Naive thymus-derived CD4-positive, alpha-beta T cell (primary cell): ENCODE measurements around the gene TBX15. TPM values are rescaled to one million over a fixed set of nuclear protein-coding genes. Genes with fewer than 3 reads are reported as not detected.
A peak's percentile ranks its signal among the peaks of the same experiment; 100 is the strongest.

Experiments used
- ATAC-seq: fragments of 150-1000 bp; cut with Tn5 transposase; 2 replicates; pipeline ENCODE4 v1.10.0; 2021; ENCODE audit warnings: mild to moderate bottlenecking, moderate library complexity
- CTCF ChIA-PET: fragments of 350-600 bp; sonication (Branson Sonifier 250); formaldehyde crosslinking; loops from one replicate; lab custom pipeline; 2021; ENCODE audit warnings: antibody characterized with exemption; lab: Charles Lee
- POLR2A ChIA-PET: fragments of 350-600 bp; sonication (Branson Sonifier 250); formaldehyde crosslinking; loops from one replicate; lab custom pipeline; 2021; ENCODE audit warnings: antibody characterized with exemption, inconsistent platforms; lab: Charles Lee
- DNase-seq, 9 donors: peaks; one replicate each; pipeline versions ENCODE4 v3.0.0 to v3.0.0-alpha.2; 2020 to 2022; ENCODE audit warnings: mixed read lengths in 1 of 9
- H3K27ac ChIP-seq: one replicate; pipeline ENCODE4 v1.7.0; 2013; ENCODE audit warnings: mild to moderate bottlenecking, low read depth, low read length, moderate library complexity
- H3K27me3 ChIP-seq, 2 donors: one replicate each; pipeline ENCODE4 v1.7.0; 2013; ENCODE audit warnings: low read length in 2 of 2, mild to moderate bottlenecking in 2 of 2, moderate library complexity in 2 of 2; ENCODE audit not compliant: control insufficient read depth in 2 of 2, insufficient read depth in 2 of 2
- H3K36me3 ChIP-seq, 3 experiments: 1 replicate in 2 of 3; 2 replicates in 1 of 3; pipeline ENCODE4 v1.7.0; 2013; ENCODE audit warnings: low read length in 3 of 3, mild to moderate bottlenecking in 3 of 3, moderate library complexity in 1 of 3; ENCODE audit not compliant: insufficient read depth in 3 of 3, control insufficient read depth in 2 of 3
- H3K4me1 ChIP-seq, 2 donors: one replicate each; pipeline ENCODE4 v1.7.0; 2013; ENCODE audit warnings: low read length in 2 of 2, mild to moderate bottlenecking in 2 of 2, moderate library complexity in 1 of 2; ENCODE audit not compliant: control insufficient read depth in 2 of 2, insufficient read depth in 2 of 2
- H3K4me3 ChIP-seq: 2 replicates; pipeline ENCODE4 v1.7.0; 2013; ENCODE audit warnings: mild to moderate bottlenecking, low read length
- H3K9me3 ChIP-seq, 3 experiments: 1 replicate in 2 of 3; 2 replicates in 1 of 3; pipeline ENCODE4 v1.7.0; 2013; ENCODE audit warnings: low read length in 3 of 3; ENCODE audit not compliant: control insufficient read depth in 2 of 3
- H3K27ac Mint-ChIP-seq, 9 donors: one replicate each; pipeline ENCODE4 v1.8.0; 2020 to 2022; ENCODE audit warnings: mixed read lengths in 9 of 9, mild to moderate bottlenecking in 8 of 9, moderate library complexity in 5 of 9, inconsistent platforms in 2 of 9
- H3K27me3 Mint-ChIP-seq, 5 donors: one replicate each; pipeline ENCODE4 v1.8.0; 2021 to 2022; ENCODE audit warnings: mixed read lengths in 5 of 5, mild to moderate bottlenecking in 1 of 5
- H3K36me3 Mint-ChIP-seq, 5 donors: one replicate each; pipeline ENCODE4 v1.8.0; 2020 to 2022; ENCODE audit warnings: mixed read lengths in 5 of 5, mild to moderate bottlenecking in 3 of 5, inconsistent platforms in 1 of 5
- H3K4me1 Mint-ChIP-seq, 7 donors: one replicate each; pipeline ENCODE4 v1.8.0; 2020 to 2022; ENCODE audit warnings: mixed read lengths in 7 of 7, mild to moderate bottlenecking in 3 of 7, inconsistent platforms in 1 of 7
- H3K4me3 Mint-ChIP-seq, 10 donors: one replicate each; pipeline ENCODE4 v1.8.0; 2020 to 2022; ENCODE audit warnings: mild to moderate bottlenecking in 10 of 10, mixed read lengths in 10 of 10, moderate library complexity in 6 of 10, inconsistent platforms in 2 of 10
- H3K9me3 Mint-ChIP-seq, 11 donors: one replicate each; pipeline ENCODE4 v1.8.0; 2020 to 2022; ENCODE audit warnings: mixed read lengths in 11 of 11, mild to moderate bottlenecking in 4 of 11, inconsistent platforms in 1 of 11, moderate library complexity in 1 of 11
- intact Hi-C, 2 donors: fragments of 100-400 bp; cut with micrococcal nuclease; formaldehyde crosslinking; loops; one replicate each; pipeline ENCODE4 v1.15.1; 2023
- polyA plus RNA-seq, 2 donors: library from polyadenylated mRNA; unstranded; fragments of 300-500 nt; fragmentation: Illumina TruSeq; gene quantifications; one replicate each; pipeline ENCODE4 v1.2.3, GENCODE V29; 2021
- total RNA-seq, 6 experiments: library from RNA in 5 of 6; stranded (reverse) in 5 of 6; gene quantifications; 1 replicate in 5 of 6; 2 replicates in 1 of 6; pipeline ENCODE4 v1.2.3 and lab custom pipeline; 2021 to 2026

TBX15 gene
- total and polyA plus RNA-seq, 7 experiments from 2014 or later: not detected

GRCh38 chr1:119003413-119004128 is 15.4 kb upstream of the TBX15 start:
- Histone ChIP-seq H3K36me3 (no peaks in the 10 kb centered on the region), H3K4me1 (no peaks in the 10 kb centered on the region), H3K9me3 (no peaks in the 10 kb centered on the region), H3K27me3 (peaks cover 7 to 12% of the 10 kb centered on the region in 2 donors), H3K27ac (no peak overlapping the region), H3K4me3 (no peak overlapping the region)
- no peak for ATAC-seq
- H3K4me3 Mint-ChIP-seq: no peak overlapping the region
- intact Hi-C loops: no loop called here
- no peak overlapping the region for H3K27ac Mint-ChIP-seq
- ChIA-PET POLR2A (no interaction called here), CTCF (no interaction called here)
- H3K27me3 Mint-ChIP-seq: peaks cover 70 to 93% (median 77%) of the 10 kb centered on the region in 5 donors
- peaks cover 0 to 16% (median 5%) of the 10 kb centered on the region in 5 donors for H3K36me3 Mint-ChIP-seq
- no peak for DNase-seq
- H3K4me1 Mint-ChIP-seq: peaks cover 5 to 24% (median 16%) of the 10 kb centered on the region in 7 donors
- peaks cover 3 to 50% (median 21%) of the 10 kb centered on the region in 11 donors for H3K9me3 Mint-ChIP-seq

GRCh38 chr1:119002028-119002686 is 14.0 kb upstream of the TBX15 start:
- intact Hi-C loops: no loop called here
- peaks cover 7 to 12% of the 10 kb centered on the region in 2 donors for H3K27me3 ChIP-seq

GRCh38 chr1:119001181-119002027 is 13.3 kb upstream of the TBX15 start:
- no peaks in the 10 kb centered on the region for H3K9me3 ChIP-seq
- DNase-seq: no peak
- H3K27me3 ChIP-seq: peaks cover 7 to 9% of the 10 kb centered on the region in 2 donors
- no peak overlapping the region for H3K4me3 ChIP-seq
- Mint-ChIP-seq H3K4me1 (peaks cover 0 to 19% (median 13%) of the 10 kb centered on the region in 7 donors), H3K9me3 (peaks cover 4 to 54% (median 21%) of the 10 kb centered on the region in 11 donors), H3K4me3 (peak overlapping the region in 1 of 10 donors; percentile 40), H3K36me3 (peaks cover 0 to 15% (median 5%) of the 10 kb centered on the region in 5 donors), H3K27ac (no peak overlapping the region), H3K27me3 (peaks cover 79 to 91% (median 84%) of the 10 kb centered on the region in 5 donors)
- ATAC-seq: no peak
- no peaks in the 10 kb centered on the region for H3K36me3 ChIP-seq
- POLR2A ChIA-PET: no interaction called here
- H3K27ac ChIP-seq: no peak overlapping the region
- H3K4me1 ChIP-seq: no peaks in the 10 kb centered on the region
- intact Hi-C loops: no loop called here
- CTCF ChIA-PET: no interaction called here

More at GRCh38 chr1:119002028-119002686, 14.0 kb upstream of the TBX15 start:
- DNase-seq (no peak), ATAC-seq (peak; percentile 44)
- CTCF ChIA-PET: no interaction called here
- Mint-ChIP-seq H3K9me3 (peaks cover 4 to 56% (median 24%) of the 10 kb centered on the region in 11 donors), H3K27ac (peak overlapping the region in 1 of 9 donors; percentile 70), H3K27me3 (peaks cover 76 to 91% (median 81%) of the 10 kb centered on the region in 5 donors), H3K36me3 (peaks cover 0 to 15% (median 5%) of the 10 kb centered on the region in 5 donors), H3K4me3 (peak overlapping the region in 1 of 10 donors; percentile 40), H3K4me1 (peaks cover 0 to 19% (median 14%) of the 10 kb centered on the region in 7 donors)
- Histone ChIP-seq H3K9me3 (no peaks in the 10 kb centered on the region), H3K27ac (no peak overlapping the region), H3K4me1 (no peaks in the 10 kb centered on the region), H3K4me3 (no peak overlapping the region), H3K36me3 (no peaks in the 10 kb centered on the region)
- POLR2A ChIA-PET: no interaction called here

GRCh38 chr1:119000371-119001180 is 12.4 kb upstream of the TBX15 start:
- Histone ChIP-seq H3K4me1 (no peaks in the 10 kb centered on the region), H3K27me3 (peaks cover 2 to 7% of the 10 kb centered on the region in 2 donors), H3K4me3 (no peak overlapping the region), H3K27ac (no peak overlapping the region), H3K9me3 (no peaks in the 10 kb centered on the region), H3K36me3 (no peaks in the 10 kb centered on the region)
- Mint-ChIP-seq H3K9me3 (peaks cover under 1 to 49% (median 14%) of the 10 kb centered on the region in 11 donors), H3K27ac (peak overlapping the region in 1 of 9 donors; percentile 70), H3K27me3 (peaks cover 77 to 89% (median 82%) of the 10 kb centered on the region in 5 donors), H3K36me3 (peaks cover 0 to 13% (median 3%) of the 10 kb centered on the region in 5 donors), H3K4me1 (peaks cover 0 to 16% (median 10%) of the 10 kb centered on the region in 7 donors), H3K4me3 (peak overlapping the region in 3 of 10 donors; percentile 6 to 53 (median 7))
- ChIA-PET CTCF (interaction anchor here (0.6 kb wide), 1 partner anchor 30 kb away, joined by 4 read pairs; no protein-coding TSS in a partner anchor), POLR2A (no interaction called here)
- ATAC-seq (no peak), DNase-seq (no peak)
- intact Hi-C loops: no loop called here

GRCh38 chr1:118999348-119000071 is 11.4 kb upstream of the TBX15 start:
- Mint-ChIP-seq H3K36me3 (peaks cover 0 to 13% (median 2%) of the 10 kb centered on the region in 5 donors), H3K4me3 (peak overlapping the region in 1 of 10 donors; percentile 24), H3K27me3 (peaks cover 75 to 91% (median 89%) of the 10 kb centered on the region in 5 donors), H3K9me3 (peaks cover 0 to 40% (median 14%) of the 10 kb centered on the region in 11 donors), H3K27ac (peak overlapping the region in 1 of 9 donors; percentile 18), H3K4me1 (peaks cover 0 to 16% (median 10%) of the 10 kb centered on the region in 7 donors)
- Histone ChIP-seq H3K4me3 (no peak overlapping the region), H3K27me3 (peaks cover 0 to 5% of the 10 kb centered on the region in 2 donors), H3K27ac (no peak overlapping the region), H3K36me3 (no peaks in the 10 kb centered on the region), H3K4me1 (no peaks in the 10 kb centered on the region), H3K9me3 (no peaks in the 10 kb centered on the region)
- no peak for ATAC-seq
- intact Hi-C loops: no loop called here
- ChIA-PET CTCF (no interaction called here), POLR2A (no interaction called here)
- DNase-seq: no peak
